GM12878 (cell line): Measurements from ENCODE around the gene RHBDD1. TPM values are rescaled to one million over a fixed set of nuclear protein-coding genes. Genes with fewer than 3 reads are reported as not detected.

Experiments used
- ATAC-seq: fragments of 200-7000 bp; cut with Tn5 transposase; 3 replicates; pipeline ENCODE4 v1.9.1; 2020; ENCODE audit warnings: mild to moderate bottlenecking, moderate library complexity
- BruUV-seq: library from RNA; stranded (reverse); fragments of 400-500 nt; replicated peaks from 2 replicates; lab custom pipeline; 2021; lab: Mats Ljungman, UMichigan
- CTCF ChIA-PET: fragments of 300-600 bp; sonication (Branson Sonifier 250); formaldehyde crosslinking; extraction: SDS; loops from one replicate; lab custom pipeline; 2021; ENCODE audit warnings: inconsistent platforms; lab: Yijun Ruan, JAX
- POLR2A ChIA-PET: fragments of 350-600 bp; formaldehyde crosslinking; extraction: SDS; loops from one replicate; lab custom pipeline; 2021; ENCODE audit warnings: inconsistent platforms; lab: Charles Lee
- RAD21 ChIA-PET: fragments of 300-600 bp; sonication (Branson Sonifier 250); formaldehyde crosslinking; loops from one replicate; lab custom pipeline; 2023; ENCODE audit warnings: antibody characterized with exemption; ENCODE audit not compliant: unreplicated experiment; lab: Charles Lee
- SMC1A ChIA-PET: fragments of 300-600 bp; sonication (Branson Sonifier 250); formaldehyde crosslinking; loops from one replicate; lab custom pipeline; 2023; ENCODE audit not compliant: unreplicated experiment, uncharacterized antibody; lab: Charles Lee
- DNase-seq: peaks from one replicate; pipeline ENCODE4 v3.0.0-alpha.2; 2011; ENCODE audit warnings: low read depth, low spot score
- FAIRE-seq: peaks from 3 replicates; lab custom pipeline; 2011; peaks lifted over from hg19 to GRCh38; lab: Jason Lieb, UNC
- H2AFZ ChIP-seq: 2 replicates; pipeline ENCODE4 v1.6.0; 2011; ENCODE audit warnings: low read depth, low read length, control low read depth; ENCODE audit not compliant: control insufficient read depth
- H3K27ac ChIP-seq: 2 replicates; pipeline ENCODE4 v1.5.1; 2011; ENCODE audit warnings: control low read depth; ENCODE audit not compliant: control insufficient read depth, insufficient read depth
- H3K27me3 ChIP-seq, 2 experiments: replicated peaks in 1 of 2; 2 replicates each; pipeline versions ENCODE4 v1.6.0 to v1.6.1; 2011; ENCODE audit warnings: low read length in 1 of 2; ENCODE audit not compliant: control insufficient read depth in 2 of 2, insufficient read depth in 2 of 2
- H3K36me3 ChIP-seq, 2 experiments: 2 replicates each; pipeline ENCODE4 v1.5.1; 2011; ENCODE audit warnings: low read length in 1 of 2; ENCODE audit not compliant: control insufficient read depth in 2 of 2, insufficient read depth in 2 of 2
- H3K4me1 ChIP-seq: 2 replicates; pipeline ENCODE4 v1.6.1; 2011; ENCODE audit warnings: mild to moderate bottlenecking, low read length, moderate library complexity, mixed read lengths; ENCODE audit not compliant: control insufficient read depth, insufficient read depth
- H3K4me2 ChIP-seq: 2 replicates; pipeline ENCODE4 v1.6.0; 2011; ENCODE audit warnings: control low read depth; ENCODE audit not compliant: control insufficient read depth, insufficient read depth
- H3K4me3 ChIP-seq: fragments of 200-600 bp; sonication (generic); 2 replicates; pipeline ENCODE4 v1.5.1; 2016
- H3K79me2 ChIP-seq: 2 replicates; pipeline ENCODE4 v1.6.0; 2011; ENCODE audit warnings: low read length; ENCODE audit not compliant: control insufficient read depth, insufficient read depth
- H3K9ac ChIP-seq: 2 replicates; pipeline ENCODE4 v1.8.0; 2011; ENCODE audit warnings: low read length, control low read depth, mixed read lengths; ENCODE audit not compliant: control insufficient read depth, insufficient read depth
- H3K9me3 ChIP-seq: replicated peaks from 3 replicates; pipeline ENCODE4 v1.5.1; 2011; ENCODE audit warnings: mild to moderate bottlenecking, low read length; ENCODE audit not compliant: control insufficient read depth, insufficient read depth
- H4K20me1 ChIP-seq: 2 replicates; pipeline ENCODE4 v1.6.0; 2011; ENCODE audit not compliant: control insufficient read depth, insufficient read depth
- CEBPB ChIP-seq, 2 experiments: fragments of 150-350 bp in 1 of 2; IDR thresholded peaks; 2 replicates each; pipeline ENCODE4 v1.6.1; 2012 to 2014; ENCODE audit warnings: low read depth in 2 of 2, low read length in 2 of 2, borderline replicate concordance in 1 of 2, inconsistent platforms in 1 of 2
- CHD2 ChIP-seq: IDR thresholded peaks from 2 replicates; pipeline ENCODE4 v1.6.1; 2011; ENCODE audit warnings: low read depth, low read length, improper control_type of control experiment, borderline replicate concordance
- CREB1 ChIP-seq: IDR thresholded peaks from 2 replicates; pipeline ENCODE4 v1.6.1; 2012; ENCODE audit warnings: low read depth, mild to moderate bottlenecking, inconsistent platforms
- ESRRA ChIP-seq: IDR thresholded peaks from 2 replicates; pipeline ENCODE4 v1.6.1; 2012; ENCODE audit warnings: mild to moderate bottlenecking, low read length, improper control_type of control experiment
- ETV6 ChIP-seq, 2 experiments: fragments of 450-650 bp in 1 of 2; IDR thresholded peaks in 1 of 2; conservative IDR thresholded peaks in 1 of 2; 2 replicates each; pipeline ENCODE4 v1.6.1; 2014; ENCODE audit warnings: antibody characterized with exemption in 1 of 2, borderline replicate concordance in 1 of 2, low read depth in 1 of 2, mild to moderate bottlenecking in 1 of 2, moderate library complexity in 1 of 2
- FOS ChIP-seq: IDR thresholded peaks from 3 replicates; pipeline ENCODE4 v1.6.1; 2011; ENCODE audit warnings: borderline replicate concordance; ENCODE audit not compliant: insufficient read length; ENCODE audit errors: extremely low read depth
- MTA3 ChIP-seq: IDR thresholded peaks from 2 replicates; pipeline ENCODE4 v1.6.1; 2012; ENCODE audit warnings: low read length, inconsistent platforms, borderline replicate concordance
- NFXL1 ChIP-seq: fragments of 450-650 bp; IDR thresholded peaks from 2 replicates; pipeline ENCODE4 v1.6.1; 2017; ENCODE audit warnings: antibody characterized with exemption, mild to moderate bottlenecking, borderline replicate concordance
- NR2F1 ChIP-seq: fragments of 450-650 bp; conservative IDR thresholded peaks from 2 replicates; pipeline ENCODE4 v1.6.1; 2017; ENCODE audit warnings: mild to moderate bottlenecking
- PAX5 ChIP-seq: IDR thresholded peaks from 2 replicates; pipeline ENCODE4 v1.6.1; 2011; ENCODE audit warnings: low read depth, low read length, borderline replicate concordance
- PML ChIP-seq: IDR thresholded peaks from 2 replicates; pipeline ENCODE4 v1.6.1; 2012; ENCODE audit warnings: low read length, inconsistent platforms
- POLR2A ChIP-seq: IDR thresholded peaks from 2 replicates; pipeline ENCODE4 v1.6.1; 2011; ENCODE audit warnings: low read depth, mild to moderate bottlenecking, low read length
- POLR2AphosphoS5 ChIP-seq: IDR thresholded peaks from 2 replicates; pipeline ENCODE4 v1.6.1; 2011; ENCODE audit warnings: mild to moderate bottlenecking, low read length, inconsistent platforms
- SIN3A ChIP-seq: IDR thresholded peaks from 2 replicates; pipeline ENCODE4 v1.6.1; 2012; ENCODE audit warnings: low read depth, low read length, improper control_type of control experiment
- SREBF2 ChIP-seq: IDR thresholded peaks from 2 replicates; pipeline ENCODE4 v1.6.1; 2012; ENCODE audit warnings: mild to moderate bottlenecking, low read length
- ZNF384 ChIP-seq: IDR thresholded peaks from 2 replicates; pipeline ENCODE4 v1.6.1; 2012; ENCODE audit warnings: low read depth, mild to moderate bottlenecking, low read length, improper control_type of control experiment, borderline replicate concordance
- ZSCAN29 ChIP-seq: fragments of 450-650 bp; IDR thresholded peaks from 2 replicates; pipeline ENCODE4 v1.6.1; 2017; ENCODE audit warnings: mild to moderate bottlenecking, moderate library complexity
- WGBS: methylation state at CpG from one replicate; pipeline ENCODE4 v1.1.6; 2016; ENCODE audit warnings: low lambda C conversion rate; ENCODE audit not compliant: insufficient replicate concordance, insufficient coverage; ENCODE audit errors: missing lambda C conversion rate; 5-methylcytosine and 5-hydroxymethylcytosine counted together
- in situ Hi-C: fragments of 300-500 bp; cut with MboI; formaldehyde crosslinking; loops from 9 replicates; pipeline ENCODE4 v1.14.3; 2018; ENCODE audit warnings: mixed read lengths
- intact Hi-C: fragments of 100-400 bp; cut with micrococcal nuclease; formaldehyde crosslinking; loops from one replicate; pipeline ENCODE4 v1.14.2; 2022; ENCODE audit not compliant: unreplicated experiment
- polyA plus RNA-seq, 11 experiments: library from polyadenylated mRNA; depleted of rRNA in 4 of 11; unstranded in 6 of 11; stranded (reverse) in 5 of 11; fragments of >200 nt; fragmentation: Nextera tagmentation in 4 of 11; fragmentation: Illumina TruSeq in 1 of 11; extraction: Ambion mirVana in 4 of 11; extraction: Trizol in 1 of 11; gene quantifications; 1 replicate in 1 of 11; 2 replicates in 10 of 11; pipeline versions ENCODE4 v1.2.1 to v1.2.3, GENCODE V29; 2011 to 2016; ENCODE audit warnings: inconsistent platforms in 2 of 11, missing spikeins in 2 of 11, low read depth in 1 of 11
- total RNA-seq, 4 experiments: library from RNA; depleted of rRNA in 3 of 4; stranded (reverse); fragments of >200 nt in 3 of 4; fragmentation: Illumina TruSeq in 1 of 4; extraction: Trizol in 1 of 4; gene quantifications; 2 replicates each; pipeline versions ENCODE4 v1.2.1 to v1.2.3, GENCODE V29; 2013 to 2021
- TF ChIP-seq, protein P1 (sequence below): fragments of 450-650 bp; IDR thresholded peaks from 2 replicates; pipeline ENCODE4 v1.6.1; 2016; ENCODE audit warnings: mild to moderate bottlenecking
- TF ChIP-seq, protein P2 (sequence below): fragments of 450-650 bp; IDR thresholded peaks from 2 replicates; pipeline ENCODE4 v1.6.1; 2017; ENCODE audit warnings: antibody characterized with exemption, mild to moderate bottlenecking, moderate library complexity

Gene RHBDD1
- total and polyA plus RNA-seq, 10 of the 15 experiments (the other 5 are each of a cell fraction or from before 2014, with no cell fraction given): 7.1 to 36.4 (median 14.7) TPM

DNA sequence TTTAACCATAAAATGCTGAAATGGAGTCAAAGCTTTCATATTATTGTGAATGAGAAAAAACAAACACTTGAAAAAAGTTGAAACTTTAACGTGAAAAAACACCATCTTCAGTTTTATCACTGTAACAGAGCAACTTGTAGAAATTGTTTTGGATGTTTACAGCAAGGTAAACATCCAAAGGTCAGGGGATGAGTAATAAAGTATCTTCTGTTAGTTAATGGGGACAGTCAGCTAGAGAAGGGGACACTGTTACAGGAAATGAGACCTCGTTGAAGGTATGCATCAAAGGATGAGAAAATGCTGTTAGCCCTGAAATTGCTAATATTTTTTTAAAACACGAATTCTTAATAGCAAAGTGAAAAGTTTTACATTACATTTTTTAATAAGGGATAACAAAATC is 2.9 kb downstream of the RHBDD1 start (continued):
- 0 out of 4 replicates have a peak, but pooled peaks of 1 of the 2 experiments have one; percentile 15 for TF ChIP-seq ETV6 (conservative IDR thresholded peaks at IDR 0.05 in 1 of 2, IDR thresholded peaks at IDR 0.05 in 1 of 2; ENCODE audit: borderline replicate concordance in 1 of 2, low read depth in 1 of 2)

DNA sequence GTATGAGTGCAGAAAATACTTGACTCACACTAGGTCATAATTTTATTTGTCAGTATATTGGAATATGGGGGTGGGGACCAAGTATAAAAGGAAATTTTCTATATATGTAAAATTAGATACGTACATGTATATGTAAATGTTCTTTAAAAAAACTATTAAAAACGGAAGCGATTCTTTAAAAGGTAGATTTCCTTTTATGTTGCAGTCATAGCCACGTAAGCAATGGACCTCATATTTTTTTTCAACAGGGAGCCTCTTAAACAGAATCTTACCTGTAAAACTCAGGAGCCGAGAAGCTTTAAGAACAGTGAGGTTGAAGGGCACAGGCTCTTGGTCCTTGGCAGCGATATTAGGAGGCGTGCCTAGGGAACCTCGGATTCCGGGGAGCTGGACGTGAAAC is 3.3 kb downstream of the RHBDD1 start:
- no peaks in the 10 kb centered on the region for H4K20me1 ChIP-seq
- no peaks in the 10 kb centered on the region for H3K36me3 ChIP-seq
- peak overlapping the region; percentile 68 for H3K9ac ChIP-seq
- H3K27ac ChIP-seq: peak overlapping the region; percentile 97
- CTCF ChIA-PET: interaction anchor here (1.2 to 1.7 kb wide), 2 partner anchors 9 to 24 kb away, joined by 6 read pairs; no protein-coding TSS in a partner anchor
- in situ Hi-C loops: loop anchor here (5.0 to 25.0 kb wide), 2 partner anchors 133 to 948 kb away; no protein-coding TSS in a partner anchor
- DNase-seq: no peak
- peaks cover 5% of the 10 kb centered on the region for H3K9me3 ChIP-seq
- 2% methylated on average over 10 of the region's 10 CpGs for WGBS
- RAD21 ChIA-PET: interaction anchor here (0.5 to 2.3 kb wide), 6 partner anchors 23 to 1009 kb away, joined by 3 to 13 read pairs (median 4); no protein-coding TSS in a partner anchor
- peak overlapping the region; percentile 56 for H2AFZ ChIP-seq
- no TSS peak for BruUV-seq
- no peak for ATAC-seq
- POLR2A ChIA-PET: interaction anchor here (0.5 to 3.6 kb wide), 6 partner anchors 9 to 75 kb away, joined by 3 to 18 read pairs (median 4); no protein-coding TSS in a partner anchor
- H3K79me2 ChIP-seq: peaks cover 74% of the 10 kb centered on the region
- peak overlapping the region; percentile 88 for H3K4me2 ChIP-seq
- no peak for FAIRE-seq
- no peaks in the 10 kb centered on the region for H3K27me3 ChIP-seq
- intact Hi-C loops: loop anchor here (5.0 to 10.0 kb wide), 2 partner anchors 1797 to 1894 kb away; partner anchors contain the start of gene DOCK10
- SMC1A ChIA-PET: interaction anchor here (0.7 to 4.3 kb wide), 17 partner anchors 9 to 1565 kb away, joined by 3 to 27 read pairs (median 4); partner anchors contain the start of gene MFF
- peaks cover 15% of the 10 kb centered on the region; the same call in 1 of the 2 replicates for H3K4me1 ChIP-seq
- H3K4me3 ChIP-seq: peak overlapping the region; percentile 79
- peak; percentile 65; the same call in 1 of the 2 replicates for TF ChIP-seq CREB1
- 0 out of 2 replicates have a peak, but pooled peaks have one; percentile 48 for TF ChIP-seq POLR2AphosphoS5
- TF ChIP-seq, protein P1, sequence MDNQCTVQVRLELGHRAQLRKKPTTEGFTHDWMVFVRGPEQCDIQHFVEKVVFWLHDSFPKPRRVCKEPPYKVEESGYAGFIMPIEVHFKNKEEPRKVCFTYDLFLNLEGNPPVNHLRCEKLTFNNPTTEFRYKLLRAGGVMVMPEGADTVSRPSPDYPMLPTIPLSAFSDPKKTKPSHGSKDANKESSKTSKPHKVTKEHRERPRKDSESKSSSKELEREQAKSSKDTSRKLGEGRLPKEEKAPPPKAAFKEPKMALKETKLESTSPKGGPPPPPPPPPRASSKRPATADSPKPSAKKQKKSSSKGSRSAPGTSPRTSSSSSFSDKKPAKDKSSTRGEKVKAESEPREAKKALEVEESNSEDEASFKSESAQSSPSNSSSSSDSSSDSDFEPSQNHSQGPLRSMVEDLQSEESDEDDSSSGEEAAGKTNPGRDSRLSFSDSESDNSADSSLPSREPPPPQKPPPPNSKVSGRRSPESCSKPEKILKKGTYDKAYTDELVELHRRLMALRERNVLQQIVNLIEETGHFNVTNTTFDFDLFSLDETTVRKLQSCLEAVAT: 0 out of 2 replicates have a peak, but pooled peaks have one; percentile 15
- TF ChIP-seq MTA3: 0 out of 2 replicates have a peak, but pooled peaks have one; percentile 46
- TF ChIP-seq CHD2: no peak
- no peak for TF ChIP-seq SIN3A
- TF ChIP-seq PML: no peak
- TF ChIP-seq ZNF384: 0 out of 2 replicates have a peak, but pooled peaks have one; percentile 30
- no peak for TF ChIP-seq ZSCAN29
- TF ChIP-seq, protein P2, sequence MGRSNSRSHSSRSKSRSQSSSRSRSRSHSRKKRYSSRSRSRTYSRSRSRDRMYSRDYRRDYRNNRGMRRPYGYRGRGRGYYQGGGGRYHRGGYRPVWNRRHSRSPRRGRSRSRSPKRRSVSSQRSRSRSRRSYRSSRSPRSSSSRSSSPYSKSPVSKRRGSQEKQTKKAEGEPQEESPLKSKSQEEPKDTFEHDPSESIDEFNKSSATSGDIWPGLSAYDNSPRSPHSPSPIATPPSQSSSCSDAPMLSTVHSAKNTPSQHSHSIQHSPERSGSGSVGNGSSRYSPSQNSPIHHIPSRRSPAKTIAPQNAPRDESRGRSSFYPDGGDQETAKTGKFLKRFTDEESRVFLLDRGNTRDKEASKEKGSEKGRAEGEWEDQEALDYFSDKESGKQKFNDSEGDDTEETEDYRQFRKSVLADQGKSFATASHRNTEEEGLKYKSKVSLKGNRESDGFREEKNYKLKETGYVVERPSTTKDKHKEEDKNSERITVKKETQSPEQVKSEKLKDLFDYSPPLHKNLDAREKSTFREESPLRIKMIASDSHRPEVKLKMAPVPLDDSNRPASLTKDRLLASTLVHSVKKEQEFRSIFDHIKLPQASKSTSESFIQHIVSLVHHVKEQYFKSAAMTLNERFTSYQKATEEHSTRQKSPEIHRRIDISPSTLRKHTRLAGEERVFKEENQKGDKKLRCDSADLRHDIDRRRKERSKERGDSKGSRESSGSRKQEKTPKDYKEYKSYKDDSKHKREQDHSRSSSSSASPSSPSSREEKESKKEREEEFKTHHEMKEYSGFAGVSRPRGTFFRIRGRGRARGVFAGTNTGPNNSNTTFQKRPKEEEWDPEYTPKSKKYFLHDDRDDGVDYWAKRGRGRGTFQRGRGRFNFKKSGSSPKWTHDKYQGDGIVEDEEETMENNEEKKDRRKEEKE: no peak
- TF ChIP-seq FOS: no peak
- 0 out of 4 replicates have a peak, but pooled peaks of 1 of the 2 experiments have one; percentile 24 for TF ChIP-seq CEBPB (IDR thresholded peaks at IDR 0.05; ENCODE audit: borderline replicate concordance in 1 of 2, low read depth in 2 of 2, low read length in 2 of 2)
- TF ChIP-seq POLR2A: no peak
- TF ChIP-seq SREBF2: no peak
- TF ChIP-seq ESRRA: no peak
- TF ChIP-seq PAX5: no peak
- TF ChIP-seq NFXL1: no peak
- no peak for TF ChIP-seq NR2F1
